CD4-positive, alpha-beta T cell treated with Interleukin-4 for 1 hour (primary cell): Measurements from ENCODE around the gene GMEB1.
A peak's percentile ranks its signal among the peaks of the same experiment; 100 is the strongest.
"Not testable (repeated sequence)": the region's sequence is repeated elsewhere in the genome, so short reads cannot be mapped to it uniquely, and the experiment has no call there.

Source experiments
- DNase-seq, 2 donors: peaks; one replicate each; pipeline ENCODE4 v3.0.0-alpha.2; 2020 to 2022

Gene GMEB1

GRCh38 chr1:28668191-28668955, at the start of gene GMEB1:
GMEB1 (plus strand) TSS chr1:28668784; CDS start chr1:28683613, 14,829 bp downstream.
- peak; percentile 83 to 86 for DNase-seq

DNA sequence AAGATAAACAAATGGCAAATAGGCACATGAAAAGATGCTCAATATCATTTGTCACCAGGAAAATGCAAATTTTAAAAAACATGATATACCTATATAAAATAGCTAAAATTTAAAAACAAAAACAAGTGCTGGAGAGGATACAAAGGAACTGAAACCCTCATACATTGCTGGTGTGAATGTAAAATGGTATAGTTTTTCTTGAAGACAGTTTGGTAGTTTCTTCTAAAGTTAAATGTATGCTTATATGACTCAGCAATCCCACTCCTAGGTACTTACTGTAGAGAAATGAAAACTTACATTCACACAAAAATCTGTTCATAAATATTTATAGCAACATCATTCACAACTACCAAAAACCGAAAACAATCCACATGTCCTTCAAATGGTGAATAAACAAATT, 36.9 kb upstream of the GMEB1 start:
- no peak for DNase-seq

- DNase-seq = no peak
Measured at GRCh38 chr1:28632560-28632959, 36.0 kb upstream of the GMEB1 start.

DNA sequence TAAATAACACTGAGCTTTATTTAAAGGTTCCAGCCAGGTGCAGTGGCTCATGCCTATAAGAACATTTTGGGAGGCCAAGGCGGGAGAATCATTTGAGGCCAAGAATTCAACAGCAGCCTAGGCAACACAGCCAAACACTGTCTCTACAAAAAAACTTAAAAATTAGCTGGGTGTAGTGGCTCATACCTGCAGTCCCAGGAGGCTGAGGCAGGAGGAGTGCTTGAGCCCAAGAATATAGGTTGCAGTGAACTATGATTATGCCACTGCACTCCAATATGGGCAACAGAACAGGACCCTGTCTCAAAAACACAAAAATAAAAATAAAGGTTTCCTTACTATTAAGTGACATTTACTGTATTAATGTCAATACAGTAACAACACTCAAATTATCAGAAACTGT, 27.8 kb upstream of the GMEB1 start:
- peak; percentile 49 to 63 for DNase-seq

DNA sequence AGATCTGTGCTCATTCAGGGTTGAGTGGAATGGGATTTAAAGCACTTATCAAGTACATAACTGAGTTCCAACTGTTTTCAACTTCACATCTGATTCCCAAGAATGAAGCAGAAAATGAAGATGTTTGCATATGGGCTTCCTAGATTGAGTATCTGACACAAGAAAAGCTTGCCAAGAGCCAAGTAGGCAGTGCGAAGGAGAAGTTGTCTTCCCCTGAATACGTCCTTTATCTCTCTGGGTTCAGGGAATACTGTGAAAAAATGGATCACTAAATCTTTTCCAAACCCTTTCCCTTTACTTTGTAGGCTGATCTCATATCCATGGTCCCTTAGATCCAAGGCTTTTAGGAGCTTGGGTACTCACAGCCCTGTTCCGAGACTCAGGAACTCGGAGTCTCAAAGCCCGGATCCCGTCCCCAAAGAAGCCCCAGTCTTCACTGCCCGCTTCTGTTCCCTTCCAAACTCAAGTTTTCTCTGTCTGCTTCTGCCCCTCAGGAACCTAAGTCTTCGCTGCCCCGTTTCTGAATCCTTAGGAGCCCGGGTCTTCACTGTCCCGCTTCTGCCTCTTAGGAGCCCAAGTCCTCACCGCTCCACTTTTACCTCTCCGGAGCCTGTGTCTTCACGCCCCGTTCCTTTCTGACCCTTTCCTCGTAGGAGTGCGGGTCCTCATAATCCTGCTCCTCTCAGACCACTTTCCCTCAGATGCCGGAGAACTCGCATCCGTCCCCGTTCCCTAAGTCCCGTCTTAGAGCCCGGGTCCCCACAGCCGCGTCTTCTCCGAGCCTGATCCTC, 26.3 kb upstream of the GMEB1 start:
- DNase-seq = no peak

DNA sequence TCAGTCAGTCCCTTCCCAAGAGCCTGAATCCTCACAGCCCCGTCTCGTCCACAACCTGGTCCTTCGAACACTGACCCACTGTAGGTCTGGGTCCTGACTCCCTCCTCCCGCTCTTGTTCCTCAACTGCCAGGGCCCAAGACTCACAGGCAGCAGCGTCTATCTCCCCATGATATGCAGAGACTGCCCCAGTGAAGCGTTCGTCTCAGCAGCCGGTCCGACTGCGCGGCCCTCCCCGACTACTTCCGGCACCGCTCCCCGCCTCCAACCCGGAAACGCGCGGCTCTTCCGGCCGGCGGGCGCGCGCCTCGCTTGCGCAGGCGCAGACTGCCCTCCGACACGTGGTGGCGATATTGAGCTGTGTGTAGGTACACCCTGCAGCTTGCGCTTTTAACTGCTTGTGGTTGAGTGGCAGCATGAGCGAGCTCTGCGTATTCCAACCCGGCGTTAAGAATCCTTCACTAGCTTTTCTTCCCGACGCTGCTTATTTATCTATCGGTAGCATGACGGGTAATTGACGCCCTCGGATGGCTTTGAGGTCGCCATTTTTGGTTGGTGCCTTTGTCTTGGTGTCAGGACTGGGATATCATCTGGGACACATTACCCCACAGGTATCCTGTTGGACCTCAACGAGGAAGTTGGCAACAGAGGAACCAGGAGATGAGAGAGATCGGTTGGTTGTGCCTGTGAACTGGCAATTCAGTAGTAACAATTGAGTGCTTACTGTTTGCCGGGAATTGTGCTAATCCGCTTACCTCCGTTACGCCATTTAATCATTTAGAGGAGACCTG, 25.5 kb upstream of the GMEB1 start, which contains the start of gene TAF12:
Gene TAF12 (minus strand): TSS at position 221 of the 789 bp plus-strand sequence. CDS start 20,986 bp downstream, outside the sequence.
- peak; percentile 97 for DNase-seq

DNA sequence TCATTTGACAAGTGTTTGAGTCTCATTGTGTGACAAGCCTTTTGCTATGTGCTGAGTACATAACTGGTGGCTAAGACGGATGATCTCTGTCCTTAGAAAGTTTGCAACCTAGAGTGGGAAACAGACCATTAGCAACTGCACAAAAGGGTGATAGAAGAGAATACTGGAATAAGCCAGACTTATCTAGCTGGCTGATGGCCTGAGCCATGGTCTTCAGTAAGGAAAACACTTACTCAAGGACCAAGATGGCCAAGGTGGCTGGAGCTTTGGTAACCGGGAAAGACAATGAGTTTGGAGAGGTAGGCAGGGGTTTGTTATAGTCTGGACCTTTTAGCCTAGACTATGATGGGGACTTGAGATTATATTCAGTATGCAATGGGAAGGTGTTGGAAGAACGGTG, 24.1 kb upstream of the GMEB1 start:
- DNase-seq = no peak

DNA sequence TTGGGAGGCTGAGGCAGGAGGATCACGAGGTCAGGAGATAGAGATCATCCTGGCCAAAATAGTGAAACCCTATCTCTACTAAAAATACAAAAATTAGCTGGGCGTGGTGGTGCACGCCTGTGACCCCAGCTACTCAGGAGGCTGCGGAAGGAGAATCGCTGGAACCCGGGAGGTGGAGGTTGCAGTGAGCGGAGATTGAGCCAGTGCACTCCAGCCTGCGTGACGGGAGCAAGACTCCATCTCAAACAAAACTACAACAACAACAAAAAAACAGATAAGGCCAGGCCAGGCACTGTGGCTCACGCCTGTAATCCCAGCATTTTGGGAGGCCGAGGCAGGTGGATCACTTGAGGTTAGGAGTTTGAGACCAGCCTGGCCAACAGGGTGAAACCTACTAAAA, 23.2 kb upstream of the GMEB1 start:
- not testable (repeated sequence) for DNase-seq

DNA sequence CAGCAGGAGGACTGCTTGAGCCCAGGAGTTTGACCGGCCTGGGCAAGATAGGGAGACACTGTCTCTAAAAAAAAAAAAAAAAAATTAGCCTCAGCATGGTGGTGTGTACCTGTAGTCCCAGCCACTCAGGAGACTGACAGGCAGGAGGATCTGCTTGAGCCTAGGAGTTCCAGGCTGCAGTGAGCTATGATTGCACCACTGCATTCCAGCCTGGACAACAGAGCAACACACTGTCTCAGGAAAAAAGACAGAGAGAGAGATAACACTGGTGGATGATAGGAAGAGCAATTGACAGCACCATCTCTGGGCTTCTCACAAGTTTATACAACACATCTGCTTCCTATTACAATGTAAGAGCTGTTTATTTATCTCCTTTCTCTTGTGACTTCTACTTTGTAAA, 22.5 kb upstream of the GMEB1 start:
- DNase-seq = no peak

- peak; percentile 95 to 96 for DNase-seq
Measured at GRCh38 chr1:28648008-28648473, 20.5 kb upstream of the GMEB1 start.

- DNase-seq = peak; percentile 95 to 96
Measured at GRCh38 chr1:28648474-28649198, 19.9 kb upstream of the GMEB1 start, which contains the start of gene RNU11. RNU11 (plus strand) TSS chr1:28648600.

GRCh38 chr1:28653063-28653462, 15.5 kb upstream of the GMEB1 start:
- DNase-seq = not testable (repeated sequence)

GRCh38 chr1:28653870-28654269, 14.7 kb upstream of the GMEB1 start:
- peak in 1 of 2 donors; percentile 14 for DNase-seq

DNA sequence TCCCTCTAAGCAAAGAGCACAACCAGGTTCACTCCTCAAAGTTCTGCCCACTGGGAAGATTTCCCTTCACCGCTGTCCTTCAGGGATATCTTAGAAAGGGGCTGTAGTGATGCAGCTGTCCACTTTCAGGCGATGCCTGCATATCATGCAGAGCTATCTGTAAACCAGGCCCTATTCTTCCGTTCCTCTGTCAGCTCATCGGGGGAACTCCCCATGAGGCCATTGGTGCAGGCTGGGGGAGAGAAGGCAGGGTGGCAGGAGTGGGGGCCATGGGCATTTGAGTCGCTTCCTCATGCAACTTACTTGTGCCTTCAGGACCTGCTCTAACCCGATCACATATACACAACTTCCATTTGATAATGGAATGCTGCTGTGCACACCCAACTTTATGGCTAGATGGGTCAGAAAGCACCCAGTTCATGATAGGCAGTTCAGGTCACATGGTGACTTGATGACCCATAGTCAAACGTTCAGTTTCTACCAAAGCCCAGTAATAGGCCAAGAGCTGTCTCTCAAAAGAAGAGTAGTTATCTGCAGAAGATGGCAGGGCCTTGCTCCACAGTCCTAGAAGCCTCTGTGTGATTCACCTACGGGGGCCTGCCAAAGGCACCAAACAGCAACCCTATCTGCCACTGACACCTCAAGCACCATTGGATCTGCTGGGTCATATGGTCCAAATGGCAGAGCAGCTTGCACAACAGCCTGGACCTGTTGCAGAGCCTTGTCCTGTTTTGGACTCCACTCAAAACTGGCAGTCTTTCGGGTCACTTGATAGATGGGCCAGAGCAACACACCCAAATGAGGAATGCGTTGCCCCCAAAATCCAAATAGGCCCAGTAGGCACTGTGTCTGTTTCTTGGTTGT, 12.9 kb upstream of the GMEB1 start:
- not testable (repeated sequence) for DNase-seq

DNA sequence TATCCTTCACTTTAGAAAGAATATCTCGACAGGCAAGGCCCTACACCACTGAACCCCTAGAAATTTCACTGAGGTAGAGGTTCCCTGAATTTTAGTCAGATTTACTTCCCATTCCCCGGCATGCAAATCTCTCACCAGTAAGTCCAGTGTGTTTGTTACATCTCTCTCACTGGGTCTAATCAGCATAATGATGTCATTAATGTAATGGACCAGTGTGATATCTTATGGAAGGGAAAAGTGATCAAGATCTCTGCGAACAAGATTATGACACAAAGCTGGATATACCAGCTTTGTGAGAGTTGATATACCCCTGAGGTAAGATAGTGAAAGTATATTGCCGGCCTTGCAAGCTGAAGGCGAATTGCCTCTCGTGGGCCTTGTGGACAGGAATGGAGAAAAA, 12.2 kb upstream of the GMEB1 start:
- no peak for DNase-seq

- DNase-seq = no peak
Measured at GRCh38 chr1:28663871-28664470, 4.6 kb upstream of the GMEB1 start.

DNA sequence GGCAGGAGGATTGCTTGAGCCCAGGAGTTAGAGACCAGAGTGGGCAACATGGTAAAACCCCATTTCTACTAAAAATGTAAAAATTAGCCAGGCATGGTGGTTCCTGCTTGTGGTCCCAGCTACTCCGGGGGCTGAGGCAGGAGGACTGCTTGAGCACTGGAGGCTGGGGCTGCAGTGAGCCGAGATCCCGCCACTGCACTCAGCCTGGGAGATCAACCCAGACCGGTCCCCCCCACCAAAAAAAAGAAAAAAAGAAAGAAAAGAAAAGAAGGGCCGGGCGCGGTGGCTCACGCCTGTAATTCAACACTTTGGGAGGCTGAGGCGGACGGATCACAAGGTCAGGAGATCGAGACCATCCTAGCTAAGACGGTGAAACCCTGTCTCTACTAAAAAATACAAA, 1.8 kb upstream of the GMEB1 start:
- DNase-seq = no peak

GRCh38 chr1:28668956-28669723, 556 bp downstream of the GMEB1 start:
- DNase-seq = peak; percentile 26 to 48

DNA sequence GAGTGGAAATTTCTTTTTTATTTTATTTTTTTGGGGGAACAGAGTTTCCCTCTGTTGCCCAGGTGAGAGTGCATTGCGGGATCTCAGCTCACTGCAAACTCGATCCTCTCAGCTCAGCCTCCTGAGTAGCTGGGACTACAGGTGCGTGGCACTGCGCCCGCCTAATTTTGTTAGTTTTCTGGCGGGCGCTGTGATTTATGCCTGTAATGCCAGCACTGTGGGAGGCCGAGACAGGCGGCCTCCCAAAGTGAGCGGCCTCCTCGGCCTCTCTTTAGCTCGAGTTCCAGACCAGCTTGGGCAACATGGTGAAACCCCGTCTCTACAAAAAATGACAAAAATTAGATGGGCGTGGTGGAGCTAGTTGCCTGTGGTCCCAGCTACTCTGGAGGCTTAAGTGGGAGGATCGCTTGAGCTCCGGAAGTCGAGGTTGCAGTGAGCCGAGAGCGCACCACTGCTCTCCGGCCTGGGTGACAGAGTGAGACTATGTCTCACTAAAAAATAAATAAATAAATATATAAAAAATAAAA, 2.7 kb downstream of the GMEB1 start:
- no peak for DNase-seq

DNA sequence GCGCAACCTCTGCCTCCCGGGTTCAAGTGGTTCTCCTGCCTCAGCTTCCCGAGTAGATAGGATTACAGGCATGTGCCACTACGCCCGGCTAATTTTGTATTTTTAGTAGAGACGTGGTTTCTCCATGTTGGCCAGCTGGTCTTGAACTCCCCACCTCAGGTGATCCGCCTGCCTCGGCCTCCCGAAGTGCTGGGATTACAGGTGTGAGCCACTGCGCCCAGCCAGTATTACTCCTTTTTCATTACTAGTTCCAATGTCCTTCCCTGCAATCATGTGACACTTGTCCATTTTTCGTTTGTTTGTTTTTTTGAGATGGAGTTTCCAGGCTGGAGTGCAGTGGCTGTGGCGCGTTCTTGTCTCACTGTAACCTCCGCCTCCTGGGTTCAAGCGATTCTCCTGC, 4.4 kb downstream of the GMEB1 start:
- not testable (repeated sequence) for DNase-seq
